Cerebellar nuclear complex (tissue), 1 donor: Measurements from ENCODE around the gene EYA2.

Experiments
- DNase-seq, 2 experiments: peaks; one replicate each; lab custom pipeline; 2025; lab: John Stamatoyannopoulos, UW

Gene EYA2

GRCh38 chr20:47227119-47227518 is 332.5 kb downstream of the EYA2 start:
- DNase-seq: no peak

- DNase-seq: no peak
These were observed 332.9 kb downstream of the EYA2 start for GRCh38 chr20:47227576-47227975.

- DNase-seq: no peak
These were observed 334.0 kb downstream of the EYA2 start for GRCh38 chr20:47228654-47229053.

- no peak for DNase-seq
These were observed 336.2 kb downstream of the EYA2 start for GRCh38 chr20:47230811-47231256.

GRCh38 chr20:47231382-47232039 is 336.9 kb downstream of the EYA2 start:
- DNase-seq: no peak

- no peak for DNase-seq
These were observed 337.9 kb downstream of the EYA2 start for GRCh38 chr20:47232518-47232917.

- DNase-seq: no peak
These were observed 338.9 kb downstream of the EYA2 start for GRCh38 chr20:47233333-47234188.

- DNase-seq: no peak
These were observed 340.5 kb downstream of the EYA2 start for GRCh38 chr20:47235111-47235510.

GRCh38 chr20:47235853-47236638 is 341.4 kb downstream of the EYA2 start:
- DNase-seq: no peak

- no peak for DNase-seq
These were observed 341.9 kb downstream of the EYA2 start for GRCh38 chr20:47236639-47236900.

- DNase-seq: peak; percentile 14 to 55
These were observed 343.1 kb downstream of the EYA2 start for GRCh38 chr20:47237715-47238114.
